GM18870 (cell line): Measurements from ENCODE around the gene CRY2.

Source experiments
- ATAC-seq: cut with Tn5 transposase; IDR thresholded peaks from one replicate; pipeline ENCODE4 v1.9.1; 2021; ENCODE audit warnings: moderate library complexity; ENCODE audit not compliant: unreplicated experiment

Gene CRY2

GRCh38 chr11:45847911-45848316, 639 bp downstream of the CRY2 start:
- no peak for ATAC-seq

- no peak for ATAC-seq
Measured at GRCh38 chr11:45848654-45849081, 1.4 kb downstream of the CRY2 start.

- no peak for ATAC-seq
Measured at GRCh38 chr11:45850446-45850845, 3.2 kb downstream of the CRY2 start.

- no peak for ATAC-seq
Measured at GRCh38 chr11:45851228-45851627, 4.0 kb downstream of the CRY2 start.

- ATAC-seq: no peak
Measured at GRCh38 chr11:45852018-45852711, 4.9 kb downstream of the CRY2 start.

GRCh38 chr11:45852712-45853101, 5.4 kb downstream of the CRY2 start:
- no peak for ATAC-seq

- ATAC-seq: no peak
Measured at GRCh38 chr11:45853332-45854219, 6.3 kb downstream of the CRY2 start.

- no peak for ATAC-seq
Measured at GRCh38 chr11:45855308-45855707, 8.0 kb downstream of the CRY2 start.

GRCh38 chr11:45856044-45856468, 8.8 kb downstream of the CRY2 start:
- ATAC-seq: no peak

GRCh38 chr11:45857961-45858474, 10.7 kb downstream of the CRY2 start:
- no peak for ATAC-seq

GRCh38 chr11:45858751-45859398, 11.6 kb downstream of the CRY2 start:
- ATAC-seq: no peak

GRCh38 chr11:45859661-45860140, 12.4 kb downstream of the CRY2 start:
- ATAC-seq: no peak

GRCh38 chr11:45860348-45860747, 13.1 kb downstream of the CRY2 start:
- no peak for ATAC-seq

- no peak for ATAC-seq
Measured at GRCh38 chr11:45860764-45861510, 13.7 kb downstream of the CRY2 start.

- ATAC-seq: no peak
Measured at GRCh38 chr11:45864041-45864440, 16.8 kb downstream of the CRY2 start.

- ATAC-seq: no peak
Measured at GRCh38 chr11:45869551-45869950, 22.3 kb downstream of the CRY2 start.

GRCh38 chr11:45870706-45871105, 23.4 kb downstream of the CRY2 start:
- ATAC-seq: no peak

GRCh38 chr11:45871638-45872037, 24.4 kb downstream of the CRY2 start:
- ATAC-seq: no peak

GRCh38 chr11:45872651-45873356, 25.5 kb downstream of the CRY2 start:
- ATAC-seq: no peak

GRCh38 chr11:45876401-45876800, 29.1 kb downstream of the CRY2 start:
- no peak for ATAC-seq
